Measurements from ENCODE around the gene SLC17A5.

Gene SLC17A5

GRCh38 chr6:73667798-73668197, 14.0 kb upstream of the SLC17A5 start:
- ChIA-PET CTCF (interaction anchor here (3.9 kb wide), 1 partner anchor 65 kb away, joined by 20 read pairs; no protein-coding TSS in a partner anchor), POLR2A (no interaction called here)
- TF ChIP-seq CTCF (IDR thresholded peaks at IDR 0.05; ENCODE audit: insufficient read depth, low read length, missing control alignments): no peak
- no peak overlapping the region for H3K4me3 ChIP-seq (ENCODE audit: low read depth, low read length)
- DNase-seq (ENCODE audit: low read depth, low spot score): no peak

DNA sequence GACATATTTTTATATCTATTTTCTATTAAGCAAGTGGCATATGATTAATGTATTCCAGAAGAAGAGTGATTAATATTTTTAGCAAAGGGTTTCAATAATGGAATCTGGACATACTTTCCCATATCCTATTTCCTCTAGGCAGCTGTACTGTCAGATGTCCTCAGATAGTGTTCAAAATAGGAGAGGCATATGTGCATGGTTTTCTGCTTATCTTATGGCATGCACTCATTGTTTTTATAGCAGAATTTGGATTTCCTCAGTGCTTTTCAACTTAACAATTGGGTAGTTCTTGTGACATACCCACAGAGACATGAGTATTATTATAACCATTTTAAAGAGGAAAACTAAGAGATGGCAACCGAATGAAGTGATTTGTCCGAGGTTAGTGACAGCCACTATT, 12.6 kb upstream of the SLC17A5 start:
- TF ChIP-seq CTCF (IDR thresholded peaks at IDR 0.05; ENCODE audit: insufficient read depth, low read length, missing control alignments): no peak
- CTCF ChIA-PET: interaction anchor here (2.3 to 3.9 kb wide), 4 partner anchors 10 to 67 kb away, joined by 7 to 40 read pairs (median 20); partner anchors contain the start of gene SLC17A5
- no peak for DNase-seq (ENCODE audit: low read depth, low spot score)
- POLR2A ChIA-PET: interaction anchor here (0.5 to 0.6 kb wide), 2 partner anchors 13 to 92 kb away, joined by 3 to 4 read pairs; partner anchors contain the start of gene SLC17A5
- H3K4me3 ChIP-seq (ENCODE audit: low read depth, low read length): no peak overlapping the region

DNA sequence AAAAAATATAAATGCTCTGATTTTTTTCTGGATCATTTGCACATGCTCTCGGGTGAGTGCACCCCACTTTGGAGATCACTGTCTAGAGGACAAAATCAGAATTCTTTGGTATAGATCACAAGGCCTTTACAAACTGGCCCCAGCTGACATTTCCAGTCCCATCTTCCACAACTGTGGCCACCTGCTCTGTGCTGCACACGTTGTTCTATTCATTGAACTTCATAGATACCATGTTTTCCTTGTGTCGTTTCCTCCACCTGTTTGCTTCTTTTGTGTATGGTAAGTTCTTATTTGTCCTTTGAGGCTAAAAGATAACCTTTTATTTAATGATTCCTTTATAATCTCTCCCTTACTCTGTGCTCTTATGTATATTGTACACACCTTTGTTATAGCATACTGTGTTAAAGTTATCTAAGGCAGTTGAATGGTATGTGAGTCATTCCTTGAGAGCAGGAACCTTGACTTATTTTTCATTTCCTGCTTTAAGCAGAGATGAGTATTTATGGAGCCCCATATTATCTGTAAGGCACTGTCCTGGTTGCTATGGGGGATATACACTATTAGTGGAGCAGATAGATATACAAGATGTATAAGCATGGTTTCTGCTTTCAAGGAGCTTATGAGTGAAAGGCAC, 12.0 kb upstream of the SLC17A5 start:
- CTCF ChIA-PET: interaction anchor here (0.6 to 3.9 kb wide), 5 partner anchors 10 to 73 kb away, joined by 3 to 40 read pairs (median 20); partner anchors contain the start of gene SLC17A5
- TF ChIP-seq CTCF (IDR thresholded peaks at IDR 0.05; ENCODE audit: insufficient read depth, low read length, missing control alignments): no peak
- POLR2A ChIA-PET: interaction anchor here (0.5 to 1.2 kb wide), 3 partner anchors 11 to 93 kb away, joined by 3 to 4 read pairs (median 3); partner anchors contain the start of gene SLC17A5
- DNase-seq (ENCODE audit: low read depth, low spot score): no peak
- no peak overlapping the region for H3K4me3 ChIP-seq (ENCODE audit: low read depth, low read length)

GRCh38 chr6:73664701-73665100, 10.9 kb upstream of the SLC17A5 start:
- no peak for DNase-seq (ENCODE audit: low read depth, low spot score)
- ChIA-PET CTCF (interaction anchor here (2.6 to 3.9 kb wide), 3 partner anchors 11 to 68 kb away, joined by 20 to 40 read pairs (median 20); partner anchors contain the start of gene SLC17A5), POLR2A (interaction anchor here (1.2 kb wide), 1 partner anchor 10 kb away, joined by 3 read pairs; no protein-coding TSS in a partner anchor)
- H3K4me3 ChIP-seq (ENCODE audit: low read depth, low read length): no peak overlapping the region
- TF ChIP-seq CTCF (IDR thresholded peaks at IDR 0.05; ENCODE audit: insufficient read depth, low read length, missing control alignments): no peak

- no peak for DNase-seq (ENCODE audit: low read depth, low spot score)
- ChIA-PET CTCF (interaction anchor here (1.8 kb wide), 1 partner anchor 19 kb away, joined by 4 read pairs; no protein-coding TSS in a partner anchor), POLR2A (no interaction called here)
- no peak overlapping the region for H3K4me3 ChIP-seq (ENCODE audit: low read depth, low read length)
- no peak for TF ChIP-seq CTCF (IDR thresholded peaks at IDR 0.05; ENCODE audit: insufficient read depth, low read length, missing control alignments)
Measured at GRCh38 chr6:73657201-73657600, 3.4 kb upstream of the SLC17A5 start.

DNA sequence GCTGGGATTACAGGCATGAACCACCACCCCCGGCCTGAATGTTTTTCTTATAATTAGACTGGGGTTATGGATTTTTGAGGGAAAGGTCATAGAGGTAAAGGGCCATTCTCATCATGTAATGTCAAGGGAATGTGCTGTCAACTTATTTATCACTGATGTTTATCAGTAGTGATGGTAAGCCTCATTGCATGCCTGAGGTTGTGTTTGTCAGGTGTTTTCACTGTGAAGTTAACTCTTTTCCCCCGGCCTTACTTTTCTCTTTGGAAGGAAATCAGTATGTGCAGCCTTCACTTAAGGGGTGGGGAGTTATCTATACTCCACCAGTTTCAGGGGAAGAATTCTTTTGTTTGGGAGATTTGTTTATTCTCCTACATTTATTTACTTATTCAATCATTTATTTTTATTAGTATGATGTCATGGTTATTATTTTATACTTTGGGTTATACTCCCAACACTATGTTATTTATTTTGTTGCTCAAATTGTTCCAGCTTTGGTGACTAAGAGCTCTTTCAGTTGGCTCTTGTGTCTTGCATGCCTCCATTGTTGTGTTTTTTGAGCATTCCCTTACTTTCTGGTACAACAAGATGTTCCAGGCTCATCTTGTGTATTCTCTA, 2.8 kb upstream of the SLC17A5 start:
- CTCF ChIA-PET: interaction anchor here (1.8 kb wide), 1 partner anchor 20 kb away, joined by 4 read pairs; no protein-coding TSS in a partner anchor
- DNase-seq (ENCODE audit: low read depth, low spot score): no peak
- POLR2A ChIA-PET: no interaction called here
- no peak overlapping the region for H3K4me3 ChIP-seq (ENCODE audit: low read depth, low read length)
- TF ChIP-seq CTCF (IDR thresholded peaks at IDR 0.05; ENCODE audit: insufficient read depth, low read length, missing control alignments): no peak

Measured in AG04449 (cell line).